Sigmoid colon (tissue), 4 donors: ENCODE measurements around the gene COG7.

Source experiments
- EP300 ChIP-seq, 4 donors: sonication (generic); formaldehyde crosslinking; IDR thresholded peaks; one replicate each; pipeline ENCODE4 v1.6.1; 2017; ENCODE audit warnings: antibody characterized with exemption in 4 of 4
- POLR2AphosphoS5 ChIP-seq, 4 donors: sonication (generic); formaldehyde crosslinking; IDR thresholded peaks; one replicate each; pipeline ENCODE4 v1.6.1; 2017; ENCODE audit warnings: antibody characterized with exemption in 4 of 4
- TF ChIP-seq, protein P1 (sequence below), 4 experiments: fragments of 450-650 bp in 3 of 4; fragments of 200-600 bp in 1 of 4; IDR thresholded peaks; one replicate each; pipeline ENCODE4 v1.5.1; 2016 to 2019; ENCODE audit warnings: antibody characterized with exemption in 4 of 4, mild to moderate bottlenecking in 3 of 4, moderate library complexity in 2 of 4

DNA sequence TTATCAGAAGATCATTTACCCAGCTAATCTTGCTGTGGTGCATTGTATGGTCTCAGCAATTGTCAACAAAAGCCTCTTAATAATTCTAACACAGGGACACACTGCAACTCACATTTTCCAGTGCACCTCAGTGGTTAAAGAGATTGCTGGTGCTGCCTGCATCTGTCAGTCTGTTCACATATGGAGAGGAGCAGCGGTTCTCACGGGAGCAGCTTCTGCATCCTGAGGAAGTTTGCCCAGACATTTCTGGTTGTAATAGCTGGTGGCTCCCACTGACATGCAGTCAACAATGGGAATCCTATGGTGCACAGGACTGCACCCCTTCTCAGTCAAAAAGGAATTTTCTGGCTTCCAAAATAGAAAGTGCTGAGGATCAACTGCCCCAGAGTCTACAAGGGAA lies 49.5 kb upstream of the COG7 start:
- TF ChIP-seq EP300 (IDR thresholded peaks at IDR 0.05): no peak
- TF ChIP-seq, protein P1, sequence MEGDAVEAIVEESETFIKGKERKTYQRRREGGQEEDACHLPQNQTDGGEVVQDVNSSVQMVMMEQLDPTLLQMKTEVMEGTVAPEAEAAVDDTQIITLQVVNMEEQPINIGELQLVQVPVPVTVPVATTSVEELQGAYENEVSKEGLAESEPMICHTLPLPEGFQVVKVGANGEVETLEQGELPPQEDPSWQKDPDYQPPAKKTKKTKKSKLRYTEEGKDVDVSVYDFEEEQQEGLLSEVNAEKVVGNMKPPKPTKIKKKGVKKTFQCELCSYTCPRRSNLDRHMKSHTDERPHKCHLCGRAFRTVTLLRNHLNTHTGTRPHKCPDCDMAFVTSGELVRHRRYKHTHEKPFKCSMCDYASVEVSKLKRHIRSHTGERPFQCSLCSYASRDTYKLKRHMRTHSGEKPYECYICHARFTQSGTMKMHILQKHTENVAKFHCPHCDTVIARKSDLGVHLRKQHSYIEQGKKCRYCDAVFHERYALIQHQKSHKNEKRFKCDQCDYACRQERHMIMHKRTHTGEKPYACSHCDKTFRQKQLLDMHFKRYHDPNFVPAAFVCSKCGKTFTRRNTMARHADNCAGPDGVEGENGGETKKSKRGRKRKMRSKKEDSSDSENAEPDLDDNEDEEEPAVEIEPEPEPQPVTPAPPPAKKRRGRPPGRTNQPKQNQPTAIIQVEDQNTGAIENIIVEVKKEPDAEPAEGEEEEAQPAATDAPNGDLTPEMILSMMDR (IDR thresholded peaks at IDR 0.05): no peak
- TF ChIP-seq POLR2AphosphoS5 (IDR thresholded peaks at IDR 0.05): no peak
